ENCODE results near the gene CLIC2. TPM values are rescaled to one million over a fixed set of nuclear protein-coding genes. Genes with fewer than 3 reads are reported as not detected.

CLIC2 gene
- total RNA-seq, 1 donor from 2014 or later, result not detected

DNA sequence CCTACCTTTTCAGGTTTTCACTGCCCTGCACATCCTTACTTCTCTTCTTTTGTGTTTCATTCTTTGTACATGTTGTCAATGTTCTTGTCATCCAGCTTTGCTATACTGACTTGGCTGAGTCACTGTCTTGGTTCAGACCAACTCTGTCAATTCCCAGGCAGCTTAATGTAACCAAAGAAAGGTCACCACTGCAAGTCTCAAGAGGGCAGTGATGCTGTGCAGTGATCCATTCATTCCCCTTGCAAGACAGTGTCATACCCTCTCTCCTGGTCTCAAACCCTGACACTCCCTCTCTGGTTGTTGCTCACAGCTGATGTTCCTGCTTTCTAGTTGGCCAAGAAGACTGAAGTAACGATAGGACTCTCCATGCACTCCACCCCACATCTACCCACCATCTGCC is 87.7 kb downstream of the CLIC2 start:
- Mint-ChIP-seq H3K4me3 (no peak overlapping the region), H3K4me1 (peaks cover 6% of the 10 kb centered on the region), H3K27ac (no peak overlapping the region), H3K36me3 (no peaks in the 10 kb centered on the region), H3K27me3 (ENCODE audit: insufficient read depth, low read depth) (peaks cover 7% of the 10 kb centered on the region), H3K9me3 (peaks cover 4% of the 10 kb centered on the region)
- Histone ChIP-seq H3F3A (ENCODE audit: low read depth) (no peaks in the 10 kb centered on the region), H3K4me2 (no peak overlapping the region), H3K27ac (no peak overlapping the region), H3K36me3 (no peaks in the 10 kb centered on the region), H3K4me3 (no peak overlapping the region), H3K27me3 (no peaks in the 10 kb centered on the region), H3K9me3 (ENCODE audit: low read depth) (no peaks in the 10 kb centered on the region), H4K20me1 (ENCODE audit: low read depth) (no peaks in the 10 kb centered on the region), H3K9ac (no peak overlapping the region), H3K79me2 (ENCODE audit: low read depth) (no peaks in the 10 kb centered on the region), H3K4me1 (no peaks in the 10 kb centered on the region), H2AFZ (replicated peaks) (no peak overlapping the region)
- TF ChIP-seq EZH2phosphoT487 (IDR thresholded peaks at IDR 0.05), result no peak
- TF ChIP-seq, protein P1, sequence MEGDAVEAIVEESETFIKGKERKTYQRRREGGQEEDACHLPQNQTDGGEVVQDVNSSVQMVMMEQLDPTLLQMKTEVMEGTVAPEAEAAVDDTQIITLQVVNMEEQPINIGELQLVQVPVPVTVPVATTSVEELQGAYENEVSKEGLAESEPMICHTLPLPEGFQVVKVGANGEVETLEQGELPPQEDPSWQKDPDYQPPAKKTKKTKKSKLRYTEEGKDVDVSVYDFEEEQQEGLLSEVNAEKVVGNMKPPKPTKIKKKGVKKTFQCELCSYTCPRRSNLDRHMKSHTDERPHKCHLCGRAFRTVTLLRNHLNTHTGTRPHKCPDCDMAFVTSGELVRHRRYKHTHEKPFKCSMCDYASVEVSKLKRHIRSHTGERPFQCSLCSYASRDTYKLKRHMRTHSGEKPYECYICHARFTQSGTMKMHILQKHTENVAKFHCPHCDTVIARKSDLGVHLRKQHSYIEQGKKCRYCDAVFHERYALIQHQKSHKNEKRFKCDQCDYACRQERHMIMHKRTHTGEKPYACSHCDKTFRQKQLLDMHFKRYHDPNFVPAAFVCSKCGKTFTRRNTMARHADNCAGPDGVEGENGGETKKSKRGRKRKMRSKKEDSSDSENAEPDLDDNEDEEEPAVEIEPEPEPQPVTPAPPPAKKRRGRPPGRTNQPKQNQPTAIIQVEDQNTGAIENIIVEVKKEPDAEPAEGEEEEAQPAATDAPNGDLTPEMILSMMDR (IDR thresholded peaks at IDR 0.05), result no peak
- TF ChIP-seq EZH2 (IDR thresholded peaks at IDR 0.05), result no peak
- DNase-seq (ENCODE audit: low spot score), result no peak

DNA sequence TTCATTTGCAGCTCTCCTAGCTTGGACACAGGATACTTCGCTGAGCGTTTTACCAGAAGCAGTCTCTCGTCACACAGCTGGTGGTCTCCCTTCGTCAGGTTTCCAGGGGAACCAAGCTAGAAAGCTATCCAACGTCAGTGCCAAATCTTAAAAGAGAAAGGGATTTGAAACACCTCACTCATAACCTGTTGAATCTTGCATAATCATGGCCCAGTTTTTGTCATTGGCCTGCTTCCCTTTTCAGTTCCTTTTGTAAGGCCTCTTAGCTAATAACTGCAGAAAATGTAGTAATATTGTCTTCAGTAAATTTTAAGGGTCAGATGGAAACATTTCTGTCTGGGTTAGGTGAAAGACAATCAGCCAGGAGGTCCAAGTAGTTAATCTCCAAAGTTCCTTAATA is 92.1 kb downstream of the CLIC2 start:
- TF ChIP-seq EZH2phosphoT487 (IDR thresholded peaks at IDR 0.05), result no peak
- no peak for TF ChIP-seq EZH2 (IDR thresholded peaks at IDR 0.05)
- TF ChIP-seq, protein P1 (IDR thresholded peaks at IDR 0.05), result no peak
- no peak overlapping the region for H3K27ac Mint-ChIP-seq
- Histone ChIP-seq H3F3A (ENCODE audit: low read depth) (no peaks in the 10 kb centered on the region), H3K4me2 (no peak overlapping the region), H3K27ac (no peak overlapping the region), H3K79me2 (ENCODE audit: low read depth) (no peaks in the 10 kb centered on the region), H2AFZ (replicated peaks) (no peak overlapping the region), H4K20me1 (ENCODE audit: low read depth) (no peaks in the 10 kb centered on the region), H3K27me3 (no peaks in the 10 kb centered on the region), H3K9me3 (ENCODE audit: low read depth) (no peaks in the 10 kb centered on the region), H3K4me3 (no peak overlapping the region), H3K36me3 (peaks cover 11% of the 10 kb centered on the region), H3K4me1 (no peaks in the 10 kb centered on the region), H3K9ac (no peak overlapping the region)
- peaks cover 4% of the 10 kb centered on the region for H3K27me3 Mint-ChIP-seq (ENCODE audit: insufficient read depth, low read depth)
- H3K4me3 Mint-ChIP-seq, result no peak overlapping the region
- H3K9me3 Mint-ChIP-seq, result no peaks in the 10 kb centered on the region
- peak; percentile 3 for DNase-seq (ENCODE audit: low spot score)
- peaks cover 3% of the 10 kb centered on the region for H3K4me1 Mint-ChIP-seq
- H3K36me3 Mint-ChIP-seq, result peaks cover 2% of the 10 kb centered on the region

DNA sequence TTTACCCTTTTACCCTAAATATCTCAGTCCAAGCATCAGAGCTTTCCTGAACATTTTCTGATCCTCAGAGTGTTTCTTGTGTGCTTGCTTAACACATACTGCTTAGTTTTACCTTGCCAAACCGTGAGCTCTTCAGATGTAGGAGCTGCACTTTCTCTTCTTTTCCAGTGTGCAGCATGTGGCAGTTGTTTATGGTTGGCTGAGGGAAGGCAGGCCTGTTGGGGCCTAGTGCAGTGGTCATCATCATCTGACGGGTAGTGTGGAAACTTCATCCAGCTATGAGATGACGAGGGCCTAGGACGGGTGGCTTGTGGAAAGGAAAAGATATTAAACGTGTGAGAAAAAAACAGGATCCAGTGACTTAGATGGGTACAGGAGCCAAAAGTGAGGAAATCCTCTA is 96.7 kb downstream of the CLIC2 start:
- Histone ChIP-seq H3K9ac (no peak overlapping the region), H3K27ac (no peak overlapping the region), H3K4me3 (no peak overlapping the region), H3K27me3 (no peaks in the 10 kb centered on the region), H3F3A (ENCODE audit: low read depth) (no peaks in the 10 kb centered on the region), H3K36me3 (peaks cover 11% of the 10 kb centered on the region), H3K9me3 (ENCODE audit: low read depth) (no peaks in the 10 kb centered on the region), H3K4me1 (no peaks in the 10 kb centered on the region), H3K4me2 (no peak overlapping the region), H3K79me2 (ENCODE audit: low read depth) (no peaks in the 10 kb centered on the region), H2AFZ (replicated peaks) (no peak overlapping the region), H4K20me1 (ENCODE audit: low read depth) (peaks cover 7% of the 10 kb centered on the region)
- H3K4me1 Mint-ChIP-seq, result peaks cover 3% of the 10 kb centered on the region
- H3K4me3 Mint-ChIP-seq, result no peak overlapping the region
- H3K9me3 Mint-ChIP-seq, result no peaks in the 10 kb centered on the region
- H3K27ac Mint-ChIP-seq, result no peak overlapping the region
- peaks cover 5% of the 10 kb centered on the region for H3K36me3 Mint-ChIP-seq
- no peak for DNase-seq (ENCODE audit: low spot score)
- TF ChIP-seq EZH2 (IDR thresholded peaks at IDR 0.05) (no peak), EZH2phosphoT487 (IDR thresholded peaks at IDR 0.05) (no peak)
- TF ChIP-seq, protein P1 (IDR thresholded peaks at IDR 0.05), result no peak
- no peaks in the 10 kb centered on the region for H3K27me3 Mint-ChIP-seq (ENCODE audit: insufficient read depth, low read depth)

Data from neural progenitor cell (in vitro differentiated cells).